ENCODE data around the gene GRM5.

GRM5 gene

GRCh38 chr11:88522624-88523385 is 543.0 kb downstream of the GRM5 start:
- FAIRE-seq (no peak), DNase-seq (ENCODE audit: insufficient read length, low spot score) (no peak)
- TF ChIP-seq POLR2A (IDR thresholded peaks at IDR 0.05; ENCODE audit: low read depth, low read length), result no peak

GRCh38 chr11:88521799-88522201 is 544.0 kb downstream of the GRM5 start:
- FAIRE-seq, result no peak
- no peak for TF ChIP-seq POLR2A (IDR thresholded peaks at IDR 0.05; ENCODE audit: low read depth, low read length)
- DNase-seq (ENCODE audit: insufficient read length, low spot score), result no peak

- DNase-seq (ENCODE audit: insufficient read length, low spot score) (no peak), FAIRE-seq (no peak)
- TF ChIP-seq POLR2A (IDR thresholded peaks at IDR 0.05; ENCODE audit: low read depth, low read length), result no peak
These were observed 544.4 kb downstream of the GRM5 start for GRCh38 chr11:88521399-88521798.

- FAIRE-seq (no peak), DNase-seq (ENCODE audit: insufficient read length, low spot score) (no peak)
- TF ChIP-seq POLR2A (IDR thresholded peaks at IDR 0.05; ENCODE audit: low read depth, low read length), result no peak
These were observed 545.4 kb downstream of the GRM5 start for GRCh38 chr11:88520391-88520790.

- no peak for FAIRE-seq
- no peak for TF ChIP-seq POLR2A (IDR thresholded peaks at IDR 0.05; ENCODE audit: low read depth, low read length)
These were observed 550.8 kb downstream of the GRM5 start for GRCh38 chr11:88515002-88515401.

GRCh38 chr11:88511006-88511405 is 554.8 kb downstream of the GRM5 start:
- FAIRE-seq, result no peak
- DNase-seq (ENCODE audit: insufficient read length, low spot score), result no peak
- no peak for TF ChIP-seq POLR2A (IDR thresholded peaks at IDR 0.05; ENCODE audit: low read depth, low read length)

More at GRCh38 chr11:88515002-88515401, 550.8 kb downstream of the GRM5 start:
- no peak for DNase-seq (ENCODE audit: insufficient read length, low spot score)

GRCh38 chr11:88508759-88509581 is 556.8 kb downstream of the GRM5 start:
- no peak for DNase-seq (ENCODE audit: insufficient read length, low spot score)
- no peak for TF ChIP-seq POLR2A (IDR thresholded peaks at IDR 0.05; ENCODE audit: low read depth, low read length)
- no peak for FAIRE-seq

GRCh38 chr11:88508418-88508758 is 557.4 kb downstream of the GRM5 start:
- TF ChIP-seq POLR2A (IDR thresholded peaks at IDR 0.05; ENCODE audit: low read depth, low read length), result no peak

GRCh38 chr11:88507771-88508417 is 557.9 kb downstream of the GRM5 start:
- TF ChIP-seq POLR2A (IDR thresholded peaks at IDR 0.05; ENCODE audit: low read depth, low read length), result no peak
- FAIRE-seq (no peak), DNase-seq (ENCODE audit: insufficient read length, low spot score) (no peak)

More at GRCh38 chr11:88508418-88508758, 557.4 kb downstream of the GRM5 start:
- FAIRE-seq (no peak), DNase-seq (ENCODE audit: insufficient read length, low spot score) (no peak)

GRCh38 chr11:88501541-88501940 is 564.2 kb downstream of the GRM5 start:
- no peak for DNase-seq (ENCODE audit: insufficient read length, low spot score)
- TF ChIP-seq POLR2A (IDR thresholded peaks at IDR 0.05; ENCODE audit: low read depth, low read length), result no peak
- FAIRE-seq, result no peak

GRCh38 chr11:88495836-88496235 is 569.9 kb downstream of the GRM5 start:
- TF ChIP-seq POLR2A (IDR thresholded peaks at IDR 0.05; ENCODE audit: low read depth, low read length), result no peak
- DNase-seq (ENCODE audit: insufficient read length, low spot score) (no peak), FAIRE-seq (no peak)

GRCh38 chr11:88494848-88495247 is 570.9 kb downstream of the GRM5 start:
- FAIRE-seq (no peak), DNase-seq (ENCODE audit: insufficient read length, low spot score) (no peak)
- TF ChIP-seq POLR2A (IDR thresholded peaks at IDR 0.05; ENCODE audit: low read depth, low read length), result no peak

GRCh38 chr11:88491674-88492073 is 574.1 kb downstream of the GRM5 start:
- FAIRE-seq (no peak), DNase-seq (ENCODE audit: insufficient read length, low spot score) (no peak)
- TF ChIP-seq POLR2A (IDR thresholded peaks at IDR 0.05; ENCODE audit: low read depth, low read length), result no peak

- FAIRE-seq, result no peak
- no peak for TF ChIP-seq POLR2A (IDR thresholded peaks at IDR 0.05; ENCODE audit: low read depth, low read length)
- no peak for DNase-seq (ENCODE audit: insufficient read length, low spot score)
These were observed 576.8 kb downstream of the GRM5 start for GRCh38 chr11:88489030-88489429.
